GM12878 (cell line): ENCODE measurements around the gene USP21. TPM values are rescaled to one million over a fixed set of nuclear protein-coding genes. Genes with fewer than 3 reads are reported as not detected.

Experiments used
- CREB1 ChIP-seq: IDR thresholded peaks from 2 replicates; pipeline ENCODE4 v1.6.1; 2012; ENCODE audit warnings: low read depth, mild to moderate bottlenecking, inconsistent platforms
- CTCF ChIP-seq, 3 experiments: IDR thresholded peaks in 2 of 3; conservative IDR thresholded peaks in 1 of 3; 2 replicates each; pipeline ENCODE4 v1.5.1; 2011; ENCODE audit warnings: low read depth in 3 of 3, low read length in 3 of 3, mild to moderate bottlenecking in 3 of 3, control low read depth in 2 of 3, moderate library complexity in 2 of 3, inconsistent platforms in 1 of 3, mixed read lengths in 1 of 3; ENCODE audit not compliant: control insufficient read depth in 2 of 3, insufficient read depth in 1 of 3; ENCODE audit errors: extremely low read depth in 1 of 3
- DPF2 ChIP-seq: fragments of 450-650 bp; IDR thresholded peaks from 2 replicates; pipeline ENCODE4 v1.6.1; 2017; ENCODE audit warnings: mild to moderate bottlenecking
- EGR1 ChIP-seq, 2 experiments: IDR thresholded peaks; 1 replicate in 1 of 2; 2 replicates in 1 of 2; pipeline ENCODE4 v1.6.1; 2011 to 2012; ENCODE audit warnings: low read depth in 2 of 2, low read length in 2 of 2, borderline replicate concordance in 1 of 2, mild to moderate bottlenecking in 1 of 2, moderate library complexity in 1 of 2
- ESRRA ChIP-seq: IDR thresholded peaks from 2 replicates; pipeline ENCODE4 v1.6.1; 2012; ENCODE audit warnings: mild to moderate bottlenecking, low read length, improper control_type of control experiment
- HDGF ChIP-seq: fragments of 450-650 bp; IDR thresholded peaks from 2 replicates; pipeline ENCODE4 v1.6.1; 2016; ENCODE audit warnings: antibody characterized with exemption
- JUND ChIP-seq: IDR thresholded peaks from 2 replicates; pipeline ENCODE4 v1.6.1; 2012; ENCODE audit warnings: low read depth, mild to moderate bottlenecking, low read length, improper control_type of control experiment, moderate library complexity
- LARP7 ChIP-seq: fragments of 450-650 bp; IDR thresholded peaks from 2 replicates; pipeline ENCODE4 v1.6.1; 2017; ENCODE audit warnings: mild to moderate bottlenecking
- MEF2A ChIP-seq: IDR thresholded peaks from 2 replicates; pipeline ENCODE4 v1.6.1; 2011; ENCODE audit warnings: low read depth, mild to moderate bottlenecking, low read length, moderate library complexity; ENCODE audit not compliant: insufficient read depth
- MYC ChIP-seq: IDR thresholded peaks from 2 replicates; pipeline ENCODE4 v1.6.1; 2011; ENCODE audit warnings: mild to moderate bottlenecking, low read length, moderate library complexity, inconsistent platforms; ENCODE audit not compliant: insufficient read depth, insufficient replicate concordance, insufficient read length, severe bottlenecking
- NBN ChIP-seq: fragments of 450-650 bp; IDR thresholded peaks from 2 replicates; pipeline ENCODE4 v1.6.1; 2016
- NKRF ChIP-seq: fragments of 450-650 bp; conservative IDR thresholded peaks from 2 replicates; pipeline ENCODE4 v1.6.1; 2017; ENCODE audit warnings: mild to moderate bottlenecking, moderate library complexity
- PML ChIP-seq: IDR thresholded peaks from 2 replicates; pipeline ENCODE4 v1.6.1; 2012; ENCODE audit warnings: low read length, inconsistent platforms
- POLR2A ChIP-seq: IDR thresholded peaks from 2 replicates; pipeline ENCODE4 v1.6.1; 2011; ENCODE audit warnings: low read depth, mild to moderate bottlenecking, low read length
- POLR2AphosphoS5 ChIP-seq: IDR thresholded peaks from 2 replicates; pipeline ENCODE4 v1.6.1; 2011; ENCODE audit warnings: mild to moderate bottlenecking, low read length, inconsistent platforms
- RB1 ChIP-seq: fragments of 450-650 bp; formaldehyde crosslinking; IDR thresholded peaks from 2 replicates; pipeline ENCODE4 v1.6.1; 2017; ENCODE audit warnings: mild to moderate bottlenecking, borderline replicate concordance
- RUNX3 ChIP-seq: IDR thresholded peaks from 2 replicates; pipeline ENCODE4 v1.6.1; 2012; ENCODE audit warnings: low read length, inconsistent platforms
- SMAD5 ChIP-seq: IDR thresholded peaks from 2 replicates; pipeline ENCODE4 v1.6.1; 2016; ENCODE audit warnings: antibody characterized with exemption, low read depth
- SMC3 ChIP-seq: IDR thresholded peaks from 2 replicates; pipeline ENCODE4 v1.6.1; 2011; ENCODE audit warnings: low read length, improper control_type of control experiment, borderline replicate concordance
- SREBF1 ChIP-seq: IDR thresholded peaks from 2 replicates; pipeline ENCODE4 v1.6.1; 2012; ENCODE audit warnings: mild to moderate bottlenecking, low read length
- TCF12 ChIP-seq: IDR thresholded peaks from 2 replicates; pipeline ENCODE4 v1.6.1; 2011; ENCODE audit warnings: low read depth, mild to moderate bottlenecking, low read length
- TCF3 ChIP-seq: IDR thresholded peaks from 2 replicates; pipeline ENCODE4 v1.6.1; 2012; ENCODE audit warnings: low read depth, mild to moderate bottlenecking, low read length, borderline replicate concordance; ENCODE audit not compliant: insufficient read depth
- TCF7 ChIP-seq: IDR thresholded peaks from 2 replicates; pipeline ENCODE4 v1.6.1; 2014; ENCODE audit warnings: antibody characterized with exemption, borderline replicate concordance
- YY1 ChIP-seq: IDR thresholded peaks from 2 replicates; pipeline ENCODE4 v1.6.1; 2011; ENCODE audit warnings: low read depth, mild to moderate bottlenecking, low read length
- ZBED1 ChIP-seq: IDR thresholded peaks from 2 replicates; pipeline ENCODE4 v1.6.1; 2016; ENCODE audit warnings: borderline replicate concordance
- ZNF384 ChIP-seq: IDR thresholded peaks from 2 replicates; pipeline ENCODE4 v1.6.1; 2012; ENCODE audit warnings: low read depth, mild to moderate bottlenecking, low read length, improper control_type of control experiment, borderline replicate concordance
- ZZZ3 ChIP-seq: IDR thresholded peaks from 2 replicates; pipeline ENCODE4 v1.6.1; 2011; ENCODE audit warnings: low read depth; ENCODE audit not compliant: control insufficient read depth, insufficient read length
- polyA plus RNA-seq, 11 experiments: library from polyadenylated mRNA; depleted of rRNA in 4 of 11; unstranded in 6 of 11; stranded (reverse) in 5 of 11; fragments of >200 nt; fragmentation: Nextera tagmentation in 4 of 11; fragmentation: Illumina TruSeq in 1 of 11; extraction: Ambion mirVana in 4 of 11; extraction: Trizol in 1 of 11; gene quantifications; 1 replicate in 1 of 11; 2 replicates in 10 of 11; pipeline versions ENCODE4 v1.2.1 to v1.2.3, GENCODE V29; 2011 to 2016; ENCODE audit warnings: inconsistent platforms in 2 of 11, missing spikeins in 2 of 11, low read depth in 1 of 11
- total RNA-seq, 4 experiments: library from RNA; depleted of rRNA in 3 of 4; stranded (reverse); fragments of >200 nt in 3 of 4; fragmentation: Illumina TruSeq in 1 of 4; extraction: Trizol in 1 of 4; gene quantifications; 2 replicates each; pipeline versions ENCODE4 v1.2.1 to v1.2.3, GENCODE V29; 2013 to 2021
- TF ChIP-seq, protein P1 (sequence below): IDR thresholded peaks from 2 replicates; pipeline ENCODE4 v1.6.1; 2012; ENCODE audit warnings: low read depth, low read length, improper control_type of control experiment

USP21 gene
- total and polyA plus RNA-seq, 10 of the 15 experiments (the other 5 are each of a cell fraction or from before 2014, with no cell fraction given), result 3.2 to 28.6 (median 16.6) TPM

- TF ChIP-seq MEF2A (no peak), SMC3 (no peak), ZNF384 (no peak), TCF3 (0 out of 2 replicates have a peak, but pooled peaks have one; percentile 22), TCF12 (peak; percentile 22; the same call in 1 of the 2 replicates), RB1 (peak; percentile 50; the same call in 1 of the 2 replicates), NBN (peak; percentile 75), MYC (peak; percentile 39), LARP7 (peak; percentile 69; the same call in 1 of the 2 replicates), SMAD5 (0 out of 2 replicates have a peak, but pooled peaks have one; percentile 59), DPF2 (peak; percentile 57; the same call in 1 of the 2 replicates), ESRRA (no peak), JUND (no peak), PML (peak; percentile 48; the same call in 1 of the 2 replicates), YY1 (peak; percentile 98), RUNX3 (peak; percentile 24), POLR2AphosphoS5 (peak; percentile 92), SREBF1 (no peak), HDGF (0 out of 2 replicates have a peak, but pooled peaks have one; percentile 68), CREB1 (peak; percentile 92), NKRF (peak; percentile 89; the same call in 1 of the 2 replicates), CTCF (IDR thresholded peaks at IDR 0.05 in 2 of 3, conservative IDR thresholded peaks at IDR 0.05 in 1 of 3; ENCODE audit: control insufficient read depth in 2 of 3, extremely low read depth in 1 of 3, insufficient read depth in 1 of 3, low read depth in 3 of 3, low read length in 3 of 3) (no peak; a peak in 1 of 6 replicates), ZZZ3 (no peak), EGR1 (IDR thresholded peaks at IDR 0.05; ENCODE audit: borderline replicate concordance in 1 of 2, low read depth in 2 of 2, low read length in 2 of 2) (peak in 1 of 2 experiments; percentile 92; a peak in 2 of 3 replicates), TCF7 (no peak), POLR2A (peak; percentile 99), ZBED1 (peak; percentile 34; the same call in 1 of the 2 replicates)
- TF ChIP-seq, protein P1, sequence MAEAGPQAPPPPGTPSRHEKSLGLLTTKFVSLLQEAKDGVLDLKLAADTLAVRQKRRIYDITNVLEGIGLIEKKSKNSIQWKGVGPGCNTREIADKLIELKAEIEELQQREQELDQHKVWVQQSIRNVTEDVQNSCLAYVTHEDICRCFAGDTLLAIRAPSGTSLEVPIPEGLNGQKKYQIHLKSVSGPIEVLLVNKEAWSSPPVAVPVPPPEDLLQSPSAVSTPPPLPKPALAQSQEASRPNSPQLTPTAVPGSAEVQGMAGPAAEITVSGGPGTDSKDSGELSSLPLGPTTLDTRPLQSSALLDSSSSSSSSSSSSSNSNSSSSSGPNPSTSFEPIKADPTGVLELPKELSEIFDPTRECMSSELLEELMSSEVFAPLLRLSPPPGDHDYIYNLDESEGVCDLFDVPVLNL, result no peak
Observed at GRCh38 chr1:161117759-161118581, 41.3 kb upstream of the USP21 start, which contains the start of the genes NIT1 and PFDN2 (continued).
